ENCODE measurements around the gene ZNF502. TPM values are rescaled to one million over a fixed set of nuclear protein-coding genes. Genes with fewer than 3 reads are reported as not detected.

ZNF502 gene
- total RNA-seq, 1 experiment from 2014 or later: 0.41 TPM

DNA sequence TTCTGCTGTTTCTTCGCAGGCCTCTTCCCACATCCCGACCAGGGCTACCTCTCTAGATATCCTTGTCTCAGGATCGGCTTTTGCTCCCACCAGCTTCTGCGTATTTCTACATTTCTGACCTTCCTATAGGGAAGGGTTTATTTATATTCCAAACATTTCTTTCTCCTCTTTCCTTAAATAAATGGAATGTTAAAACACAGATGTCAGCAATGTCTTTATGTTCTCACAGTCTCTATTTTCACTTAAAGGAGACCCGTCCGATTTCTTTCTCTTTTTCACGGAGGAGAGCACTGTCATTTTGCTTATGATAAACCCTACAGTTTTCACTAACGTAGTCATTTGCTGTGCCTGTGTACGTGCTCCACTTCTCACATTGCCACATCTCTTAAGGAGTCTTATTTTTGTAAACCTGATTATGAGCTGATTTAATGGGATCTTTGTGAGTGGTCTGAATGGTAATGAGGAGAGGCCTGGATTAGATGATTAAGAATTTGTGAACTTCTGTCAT, 49.8 kb downstream of the ZNF502 start:
- in situ Hi-C loops (cut with HindIII; ENCODE audit: low sequenced_read_pairs): no loop called here

DNA sequence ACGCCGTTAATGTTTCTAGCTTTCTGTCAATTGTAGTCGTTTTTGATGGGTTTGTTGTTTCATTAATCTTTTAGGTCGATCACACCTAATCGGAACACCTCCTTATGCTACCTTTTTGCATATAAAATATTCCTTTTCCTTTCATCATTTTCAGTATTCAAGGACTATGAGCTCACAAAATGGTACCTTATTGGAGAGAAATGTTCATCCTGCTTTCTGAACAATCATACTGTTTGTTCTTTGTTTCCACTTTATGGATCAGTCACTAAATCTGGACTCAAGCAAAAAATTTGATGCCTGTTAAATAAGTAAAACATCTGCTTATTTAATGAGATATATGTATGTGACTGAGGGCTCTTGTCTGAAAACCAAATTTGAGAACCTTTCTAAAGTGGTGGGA, 50.2 kb downstream of the ZNF502 start:
- in situ Hi-C loops (cut with HindIII; ENCODE audit: low sequenced_read_pairs): no loop called here

More for the DNA sequence above, 49.8 kb downstream of the ZNF502 start:
- DNase-seq (ENCODE audit: low spot score): no peak

GRCh38 chr3:44764248-44764647, 51.8 kb downstream of the ZNF502 start:
- in situ Hi-C loops (cut with HindIII; ENCODE audit: low sequenced_read_pairs): no loop called here
- DNase-seq (ENCODE audit: low spot score): no peak

More for the DNA sequence above, 50.2 kb downstream of the ZNF502 start:
- DNase-seq (ENCODE audit: low spot score): no peak

DNA sequence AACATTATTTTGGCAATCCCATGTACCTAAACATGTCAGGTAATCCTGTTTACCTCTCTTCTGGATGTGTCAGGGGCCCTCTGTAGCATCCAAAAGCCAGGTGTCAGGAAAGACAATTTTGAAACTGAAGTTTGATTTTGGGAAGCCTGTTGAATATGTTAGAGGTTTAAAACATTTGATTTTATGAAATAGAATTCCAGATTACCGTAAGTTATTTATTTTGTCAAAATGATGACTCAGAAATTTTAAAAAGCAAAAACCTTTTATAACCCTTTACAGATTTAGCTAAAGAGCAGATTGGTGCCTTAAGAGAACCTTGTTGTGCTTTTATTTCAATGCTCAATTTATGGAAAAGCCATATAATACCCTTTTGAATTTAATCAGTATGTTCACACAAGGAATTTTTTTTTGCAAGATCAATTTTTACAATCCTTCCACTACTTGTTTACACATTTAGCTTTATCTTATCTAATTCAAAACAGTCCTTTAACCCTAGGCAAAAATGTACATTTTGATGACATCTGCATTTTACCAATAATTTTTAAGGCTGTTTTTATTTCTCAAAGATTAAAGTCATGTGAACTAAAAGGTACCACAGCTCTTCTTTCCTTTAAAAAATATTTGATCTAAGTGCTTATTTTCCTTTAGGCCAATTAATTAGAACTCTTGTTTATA, 59.1 kb downstream of the ZNF502 start:
- no peak for DNase-seq (ENCODE audit: low spot score)
- in situ Hi-C loops (cut with HindIII; ENCODE audit: low sequenced_read_pairs): no loop called here

DNA sequence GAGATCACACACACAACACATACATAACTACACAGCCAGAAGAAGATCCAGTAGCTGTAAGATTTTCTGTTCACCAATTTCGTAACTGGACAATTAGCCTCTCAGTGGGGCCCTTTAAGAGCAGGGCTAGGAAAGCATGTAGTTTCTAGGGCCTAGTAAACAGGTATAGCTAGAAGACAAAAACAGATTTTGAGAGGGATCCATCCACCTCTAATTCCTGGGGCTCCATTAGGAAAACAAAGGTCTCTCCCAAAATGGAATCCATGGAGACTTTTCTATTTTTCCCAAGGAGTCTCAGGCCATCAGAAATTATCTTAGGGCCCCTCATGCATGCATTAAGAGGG, 59.6 kb downstream of the ZNF502 start:
- DNase-seq (ENCODE audit: low spot score): no peak
- in situ Hi-C loops (cut with HindIII; ENCODE audit: low sequenced_read_pairs): no loop called here

Other genes starting within 250 kb of the ZNF502 start
- gene ZNF445, start 235.0 kb upstream of the ZNF502 start, total RNA-seq (2014; rRNA removed; shearing (Covaris generic)): 6.9 and 7.4 TPM in 2 replicates
- gene ZKSCAN7, start 157.5 kb upstream of the ZNF502 start, total RNA-seq (2014; rRNA removed; shearing (Covaris generic)): 3.2 and 6.8 TPM in 2 replicates
- 1.1 and 6.3 TPM in 2 replicates for gene ZNF660, start 127.7 kb upstream of the ZNF502 start, total RNA-seq (2014; rRNA removed; shearing (Covaris generic))
- gene ZNF197, start 87.6 kb upstream of the ZNF502 start, total RNA-seq (2014; rRNA removed; shearing (Covaris generic)): 10.2 and 14.3 TPM in 2 replicates
- gene ZNF35, start 63.9 kb upstream of the ZNF502 start, total RNA-seq (2014; rRNA removed; shearing (Covaris generic)): 13.0 and 16.6 TPM in 2 replicates
- 0.03 TPM in 1 of 2 replicates, not detected in the other for gene ZNF501, start 17.0 kb downstream of the ZNF502 start, total RNA-seq (2014; rRNA removed; shearing (Covaris generic))
- gene KIAA1143, start 49.0 kb downstream of the ZNF502 start, total RNA-seq (2014; rRNA removed; shearing (Covaris generic)): 14.5 and 26.8 TPM in 2 replicates
- 13.5 and 16.0 TPM in 2 replicates for gene KIF15, start 49.1 kb downstream of the ZNF502 start, total RNA-seq (2014; rRNA removed; shearing (Covaris generic))
- 21.3 and 40.7 TPM in 2 replicates for gene TMEM42, start 149.3 kb downstream of the ZNF502 start, total RNA-seq (2014; rRNA removed; shearing (Covaris generic))
- gene TGM4, start 161.9 kb downstream of the ZNF502 start, total RNA-seq (2014; rRNA removed; shearing (Covaris generic)): not detected in 2 replicates

Measured in G401 (cell line).